NCI-H1436 (cell line): Measurements from ENCODE around the gene PRSS53.

Source experiments
- DNase-seq: peaks from one replicate; lab custom pipeline; 2025; lab: John Stamatoyannopoulos, UW

Gene PRSS53

GRCh38 chr16:31043898-31044481, 44.8 kb downstream of the PRSS53 start:
- no peak for DNase-seq

GRCh38 chr16:31043352-31043751, 45.4 kb downstream of the PRSS53 start:
- DNase-seq: no peak

- DNase-seq: no peak
These were observed 45.9 kb downstream of the PRSS53 start for GRCh38 chr16:31042866-31043265.

GRCh38 chr16:31038993-31039392, 49.8 kb downstream of the PRSS53 start:
- no peak for DNase-seq

- DNase-seq: no peak
These were observed 52.1 kb downstream of the PRSS53 start for GRCh38 chr16:31036691-31037090.

GRCh38 chr16:31033709-31034492, 54.8 kb downstream of the PRSS53 start:
- peak; percentile 76 for DNase-seq
